A549 treated with AZD2906 at 1 μM for 4 hours (cell line): ENCODE data around the gene S100Z. TPM values are rescaled to one million over a fixed set of nuclear protein-coding genes. Genes with fewer than 3 reads are reported as not detected.

Source experiments
- total RNA-seq: library from RNA; stranded (reverse); fragments of 200-300 nt; extraction: Qiagen RNA extraction; gene quantifications from 5 replicates; pipeline ENCODE4 v1.2.3, GENCODE V29; 2022

S100Z gene
- not detected in 5 replicates for total RNA-seq

DNA sequence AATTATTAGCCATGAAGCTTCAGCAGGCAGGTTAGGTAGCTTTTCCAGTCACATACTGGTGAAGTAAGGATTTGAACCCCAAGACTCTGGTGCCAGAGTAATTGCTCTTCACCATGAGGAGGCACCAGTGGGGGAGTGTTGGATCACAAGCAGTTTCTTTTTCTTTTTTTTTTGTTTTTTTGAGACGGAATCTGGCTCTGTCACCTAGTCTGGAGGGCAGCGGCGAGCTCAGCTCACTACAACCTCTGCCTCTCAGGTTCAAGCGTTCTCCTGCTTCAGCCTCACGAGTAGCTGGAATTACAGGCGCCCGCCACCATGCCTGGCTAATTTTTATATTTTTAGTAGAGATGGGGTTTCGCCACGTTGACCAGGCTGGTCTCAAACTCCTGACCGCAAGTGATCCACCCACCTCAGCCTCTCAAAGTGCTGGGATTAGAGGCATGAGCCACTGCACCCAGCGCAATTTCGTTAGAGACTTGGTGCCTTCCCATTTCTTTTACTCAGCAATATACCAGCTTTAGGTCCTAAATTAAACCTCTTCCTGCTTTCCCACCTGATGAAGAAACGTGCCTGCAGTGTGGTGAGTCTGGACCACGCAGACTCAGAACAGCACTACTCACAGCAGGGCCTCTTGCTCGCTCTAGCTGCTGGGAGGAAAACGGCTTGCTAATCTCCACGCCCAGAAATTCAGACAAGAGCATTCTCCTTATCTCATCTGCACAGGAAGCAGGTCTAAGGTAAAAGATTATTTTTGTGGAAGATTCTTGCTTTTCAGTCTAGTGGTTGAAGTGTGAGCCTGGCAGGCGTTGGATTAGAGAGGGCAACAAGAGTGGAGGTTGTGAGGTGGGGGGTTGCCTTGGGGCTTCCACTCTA is at the start of gene S100Z:
Gene S100Z (plus strand): TSS at position 596 of the 873 bp plus-strand sequence. CDS start 25,346 bp downstream, outside the sequence.

GRCh38 chr5:76818844-76819831 is 30.7 kb upstream of the S100Z start, which contains the start of gene F2RL1:
Gene F2RL1, plus strand, starts transcription at chr5:76819030. Its CDS starts 153 bp downstream, at chr5:76819183.

DNA sequence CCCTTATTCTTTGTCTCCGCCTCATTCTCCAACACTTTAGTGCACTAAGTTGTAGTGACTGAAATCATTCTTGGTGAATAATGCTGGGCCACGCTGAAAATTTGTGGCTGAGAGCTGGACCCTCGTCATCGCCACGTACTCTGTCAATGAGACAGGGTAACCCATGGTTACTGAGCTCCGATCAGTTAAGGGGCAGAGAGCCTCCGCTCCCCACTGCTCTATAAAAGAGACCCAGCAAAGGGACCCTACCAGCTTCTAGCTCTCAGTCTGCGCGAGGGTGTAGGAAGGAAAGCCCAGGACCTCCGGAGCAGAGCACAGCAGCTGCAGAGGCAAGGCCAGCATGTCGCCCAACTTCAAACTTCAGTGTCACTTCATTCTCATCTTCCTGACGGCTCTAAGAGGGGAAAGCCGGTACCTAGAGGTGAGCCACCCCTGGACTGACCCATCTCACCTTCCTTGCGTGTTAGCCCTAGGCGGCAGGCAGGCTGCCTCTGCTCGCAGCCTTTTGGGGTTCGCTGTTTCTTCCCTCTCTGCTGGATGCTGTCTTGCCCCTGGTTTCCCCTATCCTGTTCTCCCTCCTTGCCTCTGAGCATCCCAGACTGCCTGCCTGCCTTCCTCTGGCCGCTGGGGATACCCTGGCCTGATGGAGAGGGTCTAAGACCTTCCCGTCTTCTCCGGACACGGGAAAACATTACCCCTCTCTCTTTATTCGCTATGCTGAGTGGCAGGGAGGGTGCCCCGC is 103.2 kb downstream of the S100Z start, which contains the start of gene CRHBP:
Gene CRHBP (plus strand): TSS at position 251 of the 742 bp plus-strand sequence. CDS start 90 bp downstream, at position 341.

Other genes starting within 250 kb of the S100Z start
- 2.6 to 3.6 TPM (median 2.9 TPM) in 5 replicates for gene F2RL2, start 226.6 kb upstream of the S100Z start, total RNA-seq
- gene F2R, start 133.9 kb upstream of the S100Z start, total RNA-seq, result 40.6 to 60.8 TPM (median 54.5 TPM) in 5 replicates
- gene F2RL1, start 31.0 kb upstream of the S100Z start, total RNA-seq, result 224 to 299 TPM (median 233 TPM) in 5 replicates
- gene CRHBP, start 103.0 kb downstream of the S100Z start, total RNA-seq, result 0.06 to 0.17 TPM (median 0.08 TPM) in 4 of 5 replicates, not detected in the other
- gene AGGF1, start 180.4 kb downstream of the S100Z start, total RNA-seq, result 12.6 to 14.2 TPM (median 13.5 TPM) in 5 replicates
- 3.9 to 5.3 TPM (median 4.2 TPM) in 5 replicates for gene ZBED3, start 237.3 kb downstream of the S100Z start, total RNA-seq